HG03565 (cell line): Measurements from ENCODE around the gene RPP25L.

Experiments
- ATAC-seq: cut with Tn5 transposase; IDR thresholded peaks from one replicate; pipeline ENCODE4 v1.9.1; 2021; ENCODE audit warnings: mild to moderate bottlenecking, moderate library complexity; ENCODE audit not compliant: unreplicated experiment

The RPP25L gene

GRCh38 chr9:34638138-34638445 lies 26.2 kb upstream of the RPP25L start:
- ATAC-seq, result no peak

GRCh38 chr9:34637356-34638137 lies 25.6 kb upstream of the RPP25L start, which contains the start of gene SIGMAR1:
Gene SIGMAR1 (minus strand): TSS chr9:34637787. CDS start chr9:34637697, 90 bp downstream.
- ATAC-seq, result peak; percentile 70

GRCh38 chr9:34636791-34637355 lies 25.0 kb upstream of the RPP25L start:
- peak; percentile 1 for ATAC-seq

GRCh38 chr9:34635556-34635955 lies 23.7 kb upstream of the RPP25L start:
- no peak for ATAC-seq

GRCh38 chr9:34634551-34635248 lies 22.8 kb upstream of the RPP25L start:
- ATAC-seq, result no peak

GRCh38 chr9:34633851-34634550 lies 22.1 kb upstream of the RPP25L start:
- peak; percentile 31 for ATAC-seq

GRCh38 chr9:34633166-34633565 lies 21.3 kb upstream of the RPP25L start:
- ATAC-seq, result no peak

GRCh38 chr9:34630402-34631154 lies 18.7 kb upstream of the RPP25L start:
- no peak for ATAC-seq

GRCh38 chr9:34629491-34629808 lies 17.6 kb upstream of the RPP25L start:
- ATAC-seq, result no peak

- ATAC-seq, result no peak
Observed at GRCh38 chr9:34628656-34629490, 17.0 kb upstream of the RPP25L start, which contains the start of gene ARID3C. Gene ARID3C (minus strand): TSS chr9:34629066. CDS start chr9:34628014, 1,052 bp downstream.

GRCh38 chr9:34627716-34628655 lies 16.1 kb upstream of the RPP25L start:
- ATAC-seq, result no peak

GRCh38 chr9:34625186-34625486 lies 13.2 kb upstream of the RPP25L start:
- no peak for ATAC-seq

- ATAC-seq, result no peak
Observed at GRCh38 chr9:34624475-34625185, 12.7 kb upstream of the RPP25L start.

- ATAC-seq, result no peak
Observed at GRCh38 chr9:34623374-34624235, 11.7 kb upstream of the RPP25L start.

GRCh38 chr9:34620061-34620994 lies 8.4 kb upstream of the RPP25L start, which contains the start of gene DCTN3:
Gene DCTN3 (minus strand): TSS chr9:34620495. CDS start chr9:34620464, 31 bp downstream.
- ATAC-seq, result peak; percentile 98

GRCh38 chr9:34615132-34615531 lies 3.2 kb upstream of the RPP25L start:
- ATAC-seq, result no peak
